Measurements from ENCODE around the gene MSANTD1. TPM values are rescaled to one million over a fixed set of nuclear protein-coding genes. Genes with fewer than 3 reads are reported as not detected.

The MSANTD1 gene
- total RNA-seq, 4 donors from 2014 or later, result 0.68 to 1.3 (median 0.80) TPM; not detected in 1

GRCh38 chr4:3236326-3236878, 12.6 kb upstream of the MSANTD1 start:
- no peaks in the 10 kb centered on the region for H3K9me3 ChIP-seq
- no peak overlapping the region for H3K4me3 ChIP-seq
- H3K27ac ChIP-seq, result no peak overlapping the region
- in situ Hi-C loops (cut with MboI; ENCODE audit: low pct_ligation_motif_present in 1 of 4, low pct_unique_long_range_greater_than_20kb in 1 of 4, low sequenced_read_pairs in 3 of 4), result no loop called here
- no peak for TF ChIP-seq POLR2A (IDR thresholded peaks at IDR 0.05)
- no peak for TF ChIP-seq CTCF (IDR thresholded peaks at IDR 0.05)
- no peak for TF ChIP-seq POLR2AphosphoS5 (IDR thresholded peaks at IDR 0.05)
- no peak for TF ChIP-seq EP300 (IDR thresholded peaks at IDR 0.05; ENCODE audit: low read depth)
- no peaks in the 10 kb centered on the region for H3K27me3 ChIP-seq
- WGBS, 2 donors (ENCODE audit: low coverage in 1 of 2), result 90% methylated on average over 9 of the region's 9 CpGs; no CpG with 5 or more reads in 1 of the 2 donors
- peaks cover 0 to 19% (median 8%) of the 10 kb centered on the region in 4 donors for H3K36me3 ChIP-seq
- DNase-seq, result no peak
- peaks cover 0 to 8% (median 7%) of the 10 kb centered on the region in 4 donors for H3K4me1 ChIP-seq
- intact Hi-C loops (cut with DNase I; ENCODE audit: low total_unique reads), result no loop called here

- in situ Hi-C loops (cut with MboI; ENCODE audit: low pct_ligation_motif_present in 1 of 4, low pct_unique_long_range_greater_than_20kb in 1 of 4, low sequenced_read_pairs in 3 of 4) (no loop called here), intact Hi-C loops (cut with DNase I; ENCODE audit: low total_unique reads) (no loop called here)
- Histone ChIP-seq H3K4me1 (peaks cover 0 to 13% (median 11%) of the 10 kb centered on the region in 4 donors), H3K36me3 (peaks cover 0 to 15% (median 8%) of the 10 kb centered on the region in 4 donors), H3K4me3 (no peak overlapping the region), H3K27ac (no peak overlapping the region), H3K9me3 (no peaks in the 10 kb centered on the region), H3K27me3 (no peaks in the 10 kb centered on the region)
- TF ChIP-seq POLR2AphosphoS5 (IDR thresholded peaks at IDR 0.05), result no peak
- TF ChIP-seq CTCF (IDR thresholded peaks at IDR 0.05), result no peak
- no peak for TF ChIP-seq EP300 (IDR thresholded peaks at IDR 0.05; ENCODE audit: low read depth)
- no peak for TF ChIP-seq POLR2A (IDR thresholded peaks at IDR 0.05)
- WGBS, 2 donors (ENCODE audit: low coverage in 1 of 2), result 93 to 94% methylated on average over 3 to 19 of the region's 19 CpGs
- no peak for DNase-seq
Measured at GRCh38 chr4:3237266-3237665, 11.7 kb upstream of the MSANTD1 start.

- intact Hi-C loops (cut with DNase I; ENCODE audit: low total_unique reads), result no loop called here
- TF ChIP-seq CTCF (IDR thresholded peaks at IDR 0.05), result no peak
- no peak for TF ChIP-seq EP300 (IDR thresholded peaks at IDR 0.05; ENCODE audit: low read depth)
- no peak for TF ChIP-seq POLR2AphosphoS5 (IDR thresholded peaks at IDR 0.05)
- TF ChIP-seq POLR2A (IDR thresholded peaks at IDR 0.05), result no peak
- in situ Hi-C loops (cut with MboI; ENCODE audit: low pct_ligation_motif_present in 1 of 4, low pct_unique_long_range_greater_than_20kb in 1 of 4, low sequenced_read_pairs in 3 of 4), result no loop called here
- Histone ChIP-seq H3K27me3 (no peaks in the 10 kb centered on the region), H3K4me3 (no peak overlapping the region), H3K27ac (no peak overlapping the region), H3K9me3 (no peaks in the 10 kb centered on the region), H3K4me1 (peaks cover 0 to 15% (median 13%) of the 10 kb centered on the region in 4 donors), H3K36me3 (peaks cover 0 to 13% (median 5%) of the 10 kb centered on the region in 4 donors)
- WGBS, 2 donors (ENCODE audit: low coverage in 1 of 2), result 94 to 99% methylated on average over 9 to 26 of the region's 26 CpGs
- no peak for DNase-seq
Measured at GRCh38 chr4:3237712-3238560, 11.0 kb upstream of the MSANTD1 start.

GRCh38 chr4:3238721-3239120, 10.2 kb upstream of the MSANTD1 start:
- H3K9me3 ChIP-seq, result no peaks in the 10 kb centered on the region
- H3K27ac ChIP-seq, result no peak overlapping the region
- TF ChIP-seq POLR2AphosphoS5 (IDR thresholded peaks at IDR 0.05) (no peak), CTCF (IDR thresholded peaks at IDR 0.05) (no peak), POLR2A (IDR thresholded peaks at IDR 0.05) (no peak), EP300 (IDR thresholded peaks at IDR 0.05; ENCODE audit: low read depth) (no peak)
- in situ Hi-C loops (cut with MboI; ENCODE audit: low pct_ligation_motif_present in 1 of 4, low pct_unique_long_range_greater_than_20kb in 1 of 4, low sequenced_read_pairs in 3 of 4), result no loop called here
- intact Hi-C loops (cut with DNase I; ENCODE audit: low total_unique reads), result no loop called here
- peaks cover 0 to 9% (median 3%) of the 10 kb centered on the region in 4 donors for H3K36me3 ChIP-seq
- no peaks in the 10 kb centered on the region for H3K27me3 ChIP-seq
- H3K4me3 ChIP-seq, result no peak overlapping the region
- 91% methylated on average over 17 of the region's 18 CpGs; no CpG with 5 or more reads in 1 of the 2 donors for WGBS, 2 donors (ENCODE audit: low coverage in 1 of 2)
- no peak for DNase-seq
- H3K4me1 ChIP-seq, result peaks cover 0 to 15% (median 14%) of the 10 kb centered on the region in 4 donors
